ENCODE measurements around the gene BATF.

BATF gene

GRCh38 chr14:75578786-75579337 is 56.6 kb downstream of the BATF start:
- no peaks in the 10 kb centered on the region for H3K36me3 ChIP-seq (ENCODE audit: insufficient read depth, low read length)
- H3K27ac ChIP-seq = no peak overlapping the region
- H3K9ac ChIP-seq (ENCODE audit: insufficient read length) = no peak overlapping the region
- DNase-seq (ENCODE audit: low read depth, low spot score) = no peak
- TF ChIP-seq FOXP2 (optimal IDR thresholded peaks at IDR 0.05; ENCODE audit: control extremely low read depth, extremely low read length, insufficient read depth) (no peak), EZH2 (IDR thresholded peaks at IDR 0.05) (no peak), POLR2AphosphoS5 (IDR thresholded peaks at IDR 0.05; ENCODE audit: borderline replicate concordance, low read depth, low read length) (no peak)
- no peak overlapping the region for H3K4me3 ChIP-seq
- no peaks in the 10 kb centered on the region for H3K9me3 ChIP-seq (ENCODE audit: low read depth, low read length)

- DNase-seq (ENCODE audit: low read depth, low spot score) = no peak
- no peak overlapping the region for H3K9ac ChIP-seq (ENCODE audit: insufficient read length)
- H3K4me3 ChIP-seq = no peak overlapping the region
- H3K9me3 ChIP-seq (ENCODE audit: low read depth, low read length) = no peaks in the 10 kb centered on the region
- TF ChIP-seq EZH2 (IDR thresholded peaks at IDR 0.05) (no peak), POLR2AphosphoS5 (IDR thresholded peaks at IDR 0.05; ENCODE audit: borderline replicate concordance, low read depth, low read length) (no peak), FOXP2 (optimal IDR thresholded peaks at IDR 0.05; ENCODE audit: control extremely low read depth, extremely low read length, insufficient read depth) (no peak)
- H3K27ac ChIP-seq = no peak overlapping the region
- no peaks in the 10 kb centered on the region for H3K36me3 ChIP-seq (ENCODE audit: insufficient read depth, low read length)
Observed at GRCh38 chr14:75579338-75579864, 57.1 kb downstream of the BATF start.

- Histone ChIP-seq H3K9ac (ENCODE audit: insufficient read length) (no peak overlapping the region), H3K27ac (no peak overlapping the region), H3K4me3 (no peak overlapping the region), H3K36me3 (ENCODE audit: insufficient read depth, low read length) (no peaks in the 10 kb centered on the region), H3K9me3 (ENCODE audit: low read depth, low read length) (no peaks in the 10 kb centered on the region)
- TF ChIP-seq EZH2 (IDR thresholded peaks at IDR 0.05) = no peak
- TF ChIP-seq POLR2AphosphoS5 (IDR thresholded peaks at IDR 0.05; ENCODE audit: borderline replicate concordance, low read depth, low read length) = no peak
- TF ChIP-seq FOXP2 (optimal IDR thresholded peaks at IDR 0.05; ENCODE audit: control extremely low read depth, extremely low read length, insufficient read depth) = no peak
- DNase-seq (ENCODE audit: low read depth, low spot score) = no peak
Observed at GRCh38 chr14:75579882-75580281, 57.6 kb downstream of the BATF start.

GRCh38 chr14:75587388-75587787 is 65.1 kb downstream of the BATF start:
- H3K9me3 ChIP-seq (ENCODE audit: low read depth, low read length) = no peaks in the 10 kb centered on the region
- no peak overlapping the region for H3K4me3 ChIP-seq
- TF ChIP-seq EZH2 (IDR thresholded peaks at IDR 0.05) = no peak
- TF ChIP-seq FOXP2 (optimal IDR thresholded peaks at IDR 0.05; ENCODE audit: control extremely low read depth, extremely low read length, insufficient read depth) = no peak
- no peak for TF ChIP-seq POLR2AphosphoS5 (IDR thresholded peaks at IDR 0.05; ENCODE audit: borderline replicate concordance, low read depth, low read length)
- no peaks in the 10 kb centered on the region for H3K36me3 ChIP-seq (ENCODE audit: insufficient read depth, low read length)
- H3K9ac ChIP-seq (ENCODE audit: insufficient read length) = no peak overlapping the region
- DNase-seq (ENCODE audit: low read depth, low spot score) = no peak
- no peak overlapping the region for H3K27ac ChIP-seq

- no peak overlapping the region for H3K27ac ChIP-seq
- TF ChIP-seq EZH2 (IDR thresholded peaks at IDR 0.05) = no peak
- TF ChIP-seq POLR2AphosphoS5 (IDR thresholded peaks at IDR 0.05; ENCODE audit: borderline replicate concordance, low read depth, low read length) = no peak
- TF ChIP-seq FOXP2 (optimal IDR thresholded peaks at IDR 0.05; ENCODE audit: control extremely low read depth, extremely low read length, insufficient read depth) = no peak
- no peak overlapping the region for H3K9ac ChIP-seq (ENCODE audit: insufficient read length)
- H3K4me3 ChIP-seq = no peak overlapping the region
- H3K36me3 ChIP-seq (ENCODE audit: insufficient read depth, low read length) = no peaks in the 10 kb centered on the region
- H3K9me3 ChIP-seq (ENCODE audit: low read depth, low read length) = no peaks in the 10 kb centered on the region
- DNase-seq (ENCODE audit: low read depth, low spot score) = no peak
Observed at GRCh38 chr14:75589931-75590330, 67.7 kb downstream of the BATF start.

- Histone ChIP-seq H3K9me3 (ENCODE audit: low read depth, low read length) (no peaks in the 10 kb centered on the region), H3K36me3 (ENCODE audit: insufficient read depth, low read length) (no peaks in the 10 kb centered on the region), H3K4me3 (no peak overlapping the region), H3K27ac (no peak overlapping the region), H3K9ac (ENCODE audit: insufficient read length) (no peak overlapping the region)
- no peak for DNase-seq (ENCODE audit: low read depth, low spot score)
- no peak for TF ChIP-seq FOXP2 (optimal IDR thresholded peaks at IDR 0.05; ENCODE audit: control extremely low read depth, extremely low read length, insufficient read depth)
Observed at GRCh38 chr14:75591331-75591946, 69.2 kb downstream of the BATF start.

- H3K9ac ChIP-seq (ENCODE audit: insufficient read length) = no peak overlapping the region
- TF ChIP-seq POLR2AphosphoS5 (IDR thresholded peaks at IDR 0.05; ENCODE audit: borderline replicate concordance, low read depth, low read length) (no peak), EZH2 (IDR thresholded peaks at IDR 0.05) (no peak), FOXP2 (optimal IDR thresholded peaks at IDR 0.05; ENCODE audit: control extremely low read depth, extremely low read length, insufficient read depth) (no peak)
- no peak overlapping the region for H3K4me3 ChIP-seq
- no peak overlapping the region for H3K27ac ChIP-seq
- DNase-seq (ENCODE audit: low read depth, low spot score) = no peak
- no peaks in the 10 kb centered on the region for H3K9me3 ChIP-seq (ENCODE audit: low read depth, low read length)
- no peaks in the 10 kb centered on the region for H3K36me3 ChIP-seq (ENCODE audit: insufficient read depth, low read length)
Observed at GRCh38 chr14:75591987-75592575, 69.8 kb downstream of the BATF start.

- Histone ChIP-seq H3K4me3 (no peak overlapping the region), H3K9ac (ENCODE audit: insufficient read length) (no peak overlapping the region), H3K27ac (no peak overlapping the region), H3K9me3 (ENCODE audit: low read depth, low read length) (no peaks in the 10 kb centered on the region), H3K36me3 (ENCODE audit: insufficient read depth, low read length) (no peaks in the 10 kb centered on the region)
- no peak for DNase-seq (ENCODE audit: low read depth, low spot score)
- TF ChIP-seq POLR2AphosphoS5 (IDR thresholded peaks at IDR 0.05; ENCODE audit: borderline replicate concordance, low read depth, low read length) (no peak), FOXP2 (optimal IDR thresholded peaks at IDR 0.05; ENCODE audit: control extremely low read depth, extremely low read length, insufficient read depth) (no peak), EZH2 (IDR thresholded peaks at IDR 0.05) (no peak)
Observed at GRCh38 chr14:75595226-75595625, 73.0 kb downstream of the BATF start.

Data from SK-N-MC (cell line).